GM12878 (cell line): Measurements from ENCODE around the gene UGT1A7. TPM values are rescaled to one million over a fixed set of nuclear protein-coding genes. Genes with fewer than 3 reads are reported as not detected.
"Not testable (repeated sequence)": the region's sequence is repeated elsewhere in the genome, so short reads cannot be mapped to it uniquely, and the experiment has no call there.

Experiments
- ATAC-seq: fragments of 200-7000 bp; cut with Tn5 transposase; 3 replicates; pipeline ENCODE4 v1.9.1; 2020; ENCODE audit warnings: mild to moderate bottlenecking, moderate library complexity
- BruUV-seq: library from RNA; stranded (reverse); fragments of 400-500 nt; replicated peaks from 2 replicates; lab custom pipeline; 2021; lab: Mats Ljungman, UMichigan
- CTCF ChIA-PET: fragments of 300-600 bp; sonication (Branson Sonifier 250); formaldehyde crosslinking; extraction: SDS; loops from one replicate; lab custom pipeline; 2021; ENCODE audit warnings: inconsistent platforms; lab: Yijun Ruan, JAX
- POLR2A ChIA-PET: fragments of 350-600 bp; formaldehyde crosslinking; extraction: SDS; loops from one replicate; lab custom pipeline; 2021; ENCODE audit warnings: inconsistent platforms; lab: Charles Lee
- RAD21 ChIA-PET: fragments of 300-600 bp; sonication (Branson Sonifier 250); formaldehyde crosslinking; loops from one replicate; lab custom pipeline; 2023; ENCODE audit warnings: antibody characterized with exemption; ENCODE audit not compliant: unreplicated experiment; lab: Charles Lee
- SMC1A ChIA-PET: fragments of 300-600 bp; sonication (Branson Sonifier 250); formaldehyde crosslinking; loops from one replicate; lab custom pipeline; 2023; ENCODE audit not compliant: unreplicated experiment, uncharacterized antibody; lab: Charles Lee
- DNase-seq: peaks from one replicate; pipeline ENCODE4 v3.0.0-alpha.2; 2011; ENCODE audit warnings: low read depth, low spot score
- FAIRE-seq: peaks from 3 replicates; lab custom pipeline; 2011; peaks lifted over from hg19 to GRCh38; lab: Jason Lieb, UNC
- H2AFZ ChIP-seq: 2 replicates; pipeline ENCODE4 v1.6.0; 2011; ENCODE audit warnings: low read depth, low read length, control low read depth; ENCODE audit not compliant: control insufficient read depth
- H3K27ac ChIP-seq: 2 replicates; pipeline ENCODE4 v1.5.1; 2011; ENCODE audit warnings: control low read depth; ENCODE audit not compliant: control insufficient read depth, insufficient read depth
- H3K27me3 ChIP-seq, 2 experiments: replicated peaks in 1 of 2; 2 replicates each; pipeline versions ENCODE4 v1.6.0 to v1.6.1; 2011; ENCODE audit warnings: low read length in 1 of 2; ENCODE audit not compliant: control insufficient read depth in 2 of 2, insufficient read depth in 2 of 2
- H3K36me3 ChIP-seq, 2 experiments: 2 replicates each; pipeline ENCODE4 v1.5.1; 2011; ENCODE audit warnings: low read length in 1 of 2; ENCODE audit not compliant: control insufficient read depth in 2 of 2, insufficient read depth in 2 of 2
- H3K4me1 ChIP-seq: 2 replicates; pipeline ENCODE4 v1.6.1; 2011; ENCODE audit warnings: mild to moderate bottlenecking, low read length, moderate library complexity, mixed read lengths; ENCODE audit not compliant: control insufficient read depth, insufficient read depth
- H3K4me2 ChIP-seq: 2 replicates; pipeline ENCODE4 v1.6.0; 2011; ENCODE audit warnings: control low read depth; ENCODE audit not compliant: control insufficient read depth, insufficient read depth
- H3K4me3 ChIP-seq: fragments of 200-600 bp; sonication (generic); 2 replicates; pipeline ENCODE4 v1.5.1; 2016
- H3K79me2 ChIP-seq: 2 replicates; pipeline ENCODE4 v1.6.0; 2011; ENCODE audit warnings: low read length; ENCODE audit not compliant: control insufficient read depth, insufficient read depth
- H3K9ac ChIP-seq: 2 replicates; pipeline ENCODE4 v1.8.0; 2011; ENCODE audit warnings: low read length, control low read depth, mixed read lengths; ENCODE audit not compliant: control insufficient read depth, insufficient read depth
- H3K9me3 ChIP-seq: replicated peaks from 3 replicates; pipeline ENCODE4 v1.5.1; 2011; ENCODE audit warnings: mild to moderate bottlenecking, low read length; ENCODE audit not compliant: control insufficient read depth, insufficient read depth
- H4K20me1 ChIP-seq: 2 replicates; pipeline ENCODE4 v1.6.0; 2011; ENCODE audit not compliant: control insufficient read depth, insufficient read depth
- CREM ChIP-seq: IDR thresholded peaks from 2 replicates; pipeline ENCODE4 v1.6.1; 2014; ENCODE audit warnings: antibody characterized with exemption, low read depth
- ETV6 ChIP-seq, 2 experiments: fragments of 450-650 bp in 1 of 2; IDR thresholded peaks in 1 of 2; conservative IDR thresholded peaks in 1 of 2; 2 replicates each; pipeline ENCODE4 v1.6.1; 2014; ENCODE audit warnings: antibody characterized with exemption in 1 of 2, borderline replicate concordance in 1 of 2, low read depth in 1 of 2, mild to moderate bottlenecking in 1 of 2, moderate library complexity in 1 of 2
- MYB ChIP-seq: fragments of 150-350 bp; IDR thresholded peaks from 2 replicates; pipeline ENCODE4 v1.6.1; 2014; ENCODE audit warnings: mild to moderate bottlenecking, low read depth, low read length, borderline replicate concordance
- SPI1 ChIP-seq: IDR thresholded peaks from 2 replicates; pipeline ENCODE4 v1.6.1; 2011; ENCODE audit warnings: low read depth, mild to moderate bottlenecking, low read length, moderate library complexity, borderline replicate concordance; ENCODE audit not compliant: insufficient read depth
- YY1 ChIP-seq: IDR thresholded peaks from 2 replicates; pipeline ENCODE4 v1.6.1; 2011; ENCODE audit warnings: low read depth, mild to moderate bottlenecking, low read length
- ZNF622 ChIP-seq: fragments of 450-650 bp; IDR thresholded peaks from 2 replicates; pipeline ENCODE4 v1.6.1; 2017; ENCODE audit warnings: mild to moderate bottlenecking, inconsistent platforms
- WGBS: methylation state at CpG from one replicate; pipeline ENCODE4 v1.1.6; 2016; ENCODE audit warnings: low lambda C conversion rate; ENCODE audit not compliant: insufficient replicate concordance, insufficient coverage; ENCODE audit errors: missing lambda C conversion rate; 5-methylcytosine and 5-hydroxymethylcytosine counted together
- in situ Hi-C: fragments of 300-500 bp; cut with MboI; formaldehyde crosslinking; loops from 9 replicates; pipeline ENCODE4 v1.14.3; 2018; ENCODE audit warnings: mixed read lengths
- intact Hi-C: fragments of 100-400 bp; cut with micrococcal nuclease; formaldehyde crosslinking; loops from one replicate; pipeline ENCODE4 v1.14.2; 2022; ENCODE audit not compliant: unreplicated experiment
- polyA plus RNA-seq, 11 experiments: library from polyadenylated mRNA; depleted of rRNA in 4 of 11; unstranded in 6 of 11; stranded (reverse) in 5 of 11; fragments of >200 nt; fragmentation: Nextera tagmentation in 4 of 11; fragmentation: Illumina TruSeq in 1 of 11; extraction: Ambion mirVana in 4 of 11; extraction: Trizol in 1 of 11; gene quantifications; 1 replicate in 1 of 11; 2 replicates in 10 of 11; pipeline versions ENCODE4 v1.2.1 to v1.2.3, GENCODE V29; 2011 to 2016; ENCODE audit warnings: inconsistent platforms in 2 of 11, missing spikeins in 2 of 11, low read depth in 1 of 11
- total RNA-seq, 4 experiments: library from RNA; depleted of rRNA in 3 of 4; stranded (reverse); fragments of >200 nt in 3 of 4; fragmentation: Illumina TruSeq in 1 of 4; extraction: Trizol in 1 of 4; gene quantifications; 2 replicates each; pipeline versions ENCODE4 v1.2.1 to v1.2.3, GENCODE V29; 2013 to 2021
- TF ChIP-seq, protein P1 (sequence below), 3 experiments: IDR thresholded peaks in 2 of 3; conservative IDR thresholded peaks in 1 of 3; 2 replicates each; pipeline ENCODE4 v1.5.1; 2011; ENCODE audit warnings: low read depth in 3 of 3, low read length in 3 of 3, mild to moderate bottlenecking in 3 of 3, control low read depth in 2 of 3, moderate library complexity in 2 of 3, inconsistent platforms in 1 of 3, mixed read lengths in 1 of 3; ENCODE audit not compliant: control insufficient read depth in 2 of 3, insufficient read depth in 1 of 3; ENCODE audit errors: extremely low read depth in 1 of 3

UGT1A7 gene
- total and polyA plus RNA-seq, 10 of the 15 experiments (the other 5 are each of a cell fraction or from before 2014, with no cell fraction given) = not detected

DNA sequence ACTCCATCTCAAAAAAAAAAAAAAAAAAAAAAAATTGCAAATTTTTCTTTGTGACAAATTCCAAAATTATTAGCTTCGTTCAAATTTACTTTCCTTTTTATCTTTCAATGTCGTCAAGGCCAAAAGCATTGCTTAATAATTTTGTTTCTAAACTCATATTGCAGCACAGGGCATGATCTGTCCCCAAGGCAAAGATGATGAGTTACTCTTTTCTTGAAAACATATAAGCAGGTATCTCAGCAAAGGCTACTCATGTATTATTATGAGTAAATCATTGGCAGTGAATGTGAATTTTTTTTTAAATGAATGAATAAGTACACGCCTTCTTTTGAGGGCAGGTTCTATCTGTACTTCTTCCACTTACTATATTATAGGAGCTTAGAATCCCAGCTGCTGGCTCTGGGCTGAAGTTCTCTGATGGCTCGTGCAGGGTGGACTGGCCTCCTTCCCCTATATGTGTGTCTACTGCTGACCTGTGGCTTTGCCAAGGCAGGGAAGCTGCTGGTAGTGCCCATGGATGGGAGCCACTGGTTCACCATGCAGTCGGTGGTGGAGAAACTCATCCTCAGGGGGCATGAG lies at the start of gene UGT1A7 (continued):
- TF ChIP-seq, protein P1, sequence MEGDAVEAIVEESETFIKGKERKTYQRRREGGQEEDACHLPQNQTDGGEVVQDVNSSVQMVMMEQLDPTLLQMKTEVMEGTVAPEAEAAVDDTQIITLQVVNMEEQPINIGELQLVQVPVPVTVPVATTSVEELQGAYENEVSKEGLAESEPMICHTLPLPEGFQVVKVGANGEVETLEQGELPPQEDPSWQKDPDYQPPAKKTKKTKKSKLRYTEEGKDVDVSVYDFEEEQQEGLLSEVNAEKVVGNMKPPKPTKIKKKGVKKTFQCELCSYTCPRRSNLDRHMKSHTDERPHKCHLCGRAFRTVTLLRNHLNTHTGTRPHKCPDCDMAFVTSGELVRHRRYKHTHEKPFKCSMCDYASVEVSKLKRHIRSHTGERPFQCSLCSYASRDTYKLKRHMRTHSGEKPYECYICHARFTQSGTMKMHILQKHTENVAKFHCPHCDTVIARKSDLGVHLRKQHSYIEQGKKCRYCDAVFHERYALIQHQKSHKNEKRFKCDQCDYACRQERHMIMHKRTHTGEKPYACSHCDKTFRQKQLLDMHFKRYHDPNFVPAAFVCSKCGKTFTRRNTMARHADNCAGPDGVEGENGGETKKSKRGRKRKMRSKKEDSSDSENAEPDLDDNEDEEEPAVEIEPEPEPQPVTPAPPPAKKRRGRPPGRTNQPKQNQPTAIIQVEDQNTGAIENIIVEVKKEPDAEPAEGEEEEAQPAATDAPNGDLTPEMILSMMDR (IDR thresholded peaks at IDR 0.05 in 2 of 3, conservative IDR thresholded peaks at IDR 0.05 in 1 of 3; ENCODE audit: control insufficient read depth in 2 of 3, extremely low read depth in 1 of 3, insufficient read depth in 1 of 3, low read depth in 3 of 3, low read length in 3 of 3) = no peak
- TF ChIP-seq SPI1 = no peak
- TF ChIP-seq YY1 = no peak
- TF ChIP-seq CREM = no peak
- no peak for TF ChIP-seq MYB
- no peak for TF ChIP-seq ETV6 (conservative IDR thresholded peaks at IDR 0.05 in 1 of 2, IDR thresholded peaks at IDR 0.05 in 1 of 2; ENCODE audit: borderline replicate concordance in 1 of 2, low read depth in 1 of 2)
- TF ChIP-seq ZNF622 = no peak

DNA sequence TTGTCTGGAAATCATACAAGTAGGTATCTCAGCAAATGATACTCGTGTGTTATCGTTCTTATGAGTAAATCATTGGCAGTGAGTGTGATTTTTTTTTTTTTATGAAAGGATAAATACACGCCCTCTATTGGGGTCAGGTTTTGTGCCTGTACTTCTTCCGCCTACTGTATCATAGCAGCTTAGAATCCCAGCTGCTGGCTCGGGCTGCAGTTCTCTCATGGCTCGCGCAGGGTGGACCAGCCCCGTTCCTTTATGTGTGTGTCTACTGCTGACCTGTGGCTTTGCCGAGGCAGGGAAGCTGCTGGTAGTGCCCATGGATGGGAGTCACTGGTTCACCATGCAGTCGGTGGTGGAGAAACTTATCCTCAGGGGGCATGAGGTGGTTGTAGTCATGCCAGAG lies 45.4 kb upstream of the UGT1A7 start, which contains the start of gene UGT1A10:
Gene UGT1A10 (plus strand): TSS at position 143 of the 400 bp plus-strand sequence. CDS start 75 bp downstream, at position 218.
- SMC1A ChIA-PET, BruUV-seq, H3K9ac ChIP-seq, DNase-seq, H3K36me3 ChIP-seq, H3K27me3 ChIP-seq, H3K79me2 ChIP-seq, intact Hi-C loops, ATAC-seq, RAD21 ChIA-PET, H3K4me2 ChIP-seq, H3K9me3 ChIP-seq, H3K4me3 ChIP-seq, in situ Hi-C loops, FAIRE-seq, H3K27ac ChIP-seq, H4K20me1 ChIP-seq, H3K4me1 ChIP-seq, POLR2A ChIA-PET, CTCF ChIA-PET, H2AFZ ChIP-seq: not testable (repeated sequence)
- 66% methylated on average over 10 of the region's 10 CpGs for WGBS
